GM18858 (cell line): ENCODE results near the gene ZBTB16.

Experiments used
- ATAC-seq: cut with Tn5 transposase; IDR thresholded peaks from one replicate; pipeline ENCODE4 v1.9.1; 2021; ENCODE audit not compliant: unreplicated experiment

Gene ZBTB16

GRCh38 chr11:114150671-114151070 is 91.2 kb downstream of the ZBTB16 start:
- no peak for ATAC-seq

- ATAC-seq = no peak
Measured at GRCh38 chr11:114151631-114152030, 92.1 kb downstream of the ZBTB16 start.

- no peak for ATAC-seq
Measured at GRCh38 chr11:114152162-114152561, 92.7 kb downstream of the ZBTB16 start.

GRCh38 chr11:114152785-114153184 is 93.3 kb downstream of the ZBTB16 start:
- ATAC-seq = no peak

GRCh38 chr11:114153224-114153623 is 93.7 kb downstream of the ZBTB16 start:
- ATAC-seq = no peak

GRCh38 chr11:114154271-114155047 is 94.9 kb downstream of the ZBTB16 start:
- no peak for ATAC-seq

- no peak for ATAC-seq
Measured at GRCh38 chr11:114155116-114155515, 95.6 kb downstream of the ZBTB16 start.

GRCh38 chr11:114156131-114156581 is 96.6 kb downstream of the ZBTB16 start:
- no peak for ATAC-seq

- ATAC-seq = no peak
Measured at GRCh38 chr11:114156782-114157181, 97.3 kb downstream of the ZBTB16 start.

GRCh38 chr11:114157476-114158050 is 98.1 kb downstream of the ZBTB16 start:
- no peak for ATAC-seq

- no peak for ATAC-seq
Measured at GRCh38 chr11:114158421-114158820, 98.9 kb downstream of the ZBTB16 start.

- ATAC-seq = no peak
Measured at GRCh38 chr11:114158886-114159285, 99.4 kb downstream of the ZBTB16 start.

- no peak for ATAC-seq
Measured at GRCh38 chr11:114159320-114159719, 99.8 kb downstream of the ZBTB16 start.

GRCh38 chr11:114159802-114160632 is 100.5 kb downstream of the ZBTB16 start:
- no peak for ATAC-seq

GRCh38 chr11:114160894-114161293 is 101.4 kb downstream of the ZBTB16 start:
- ATAC-seq = no peak

GRCh38 chr11:114161486-114162250 is 102.2 kb downstream of the ZBTB16 start:
- ATAC-seq = no peak

GRCh38 chr11:114162719-114163123 is 103.2 kb downstream of the ZBTB16 start:
- no peak for ATAC-seq

GRCh38 chr11:114163229-114163631 is 103.7 kb downstream of the ZBTB16 start:
- ATAC-seq = no peak

GRCh38 chr11:114163830-114164401 is 104.4 kb downstream of the ZBTB16 start:
- no peak for ATAC-seq

- ATAC-seq = no peak
Measured at GRCh38 chr11:114164546-114164945, 105.0 kb downstream of the ZBTB16 start.
